Natural killer cell (primary cell): ENCODE measurements around the gene PER1. TPM values are rescaled to one million over a fixed set of nuclear protein-coding genes. Genes with fewer than 3 reads are reported as not detected.

Experiments
- ATAC-seq, 3 donors: fragments of 150-1000 bp in 2 of 3; fragments of 200-7000 bp in 1 of 3; cut with Tn5 transposase; 1 replicate in 1 of 3; 2 replicates in 2 of 3; pipeline ENCODE4 v1.10.0; 2021; ENCODE audit warnings: mild to moderate bottlenecking in 2 of 3, moderate library complexity in 2 of 3
- DNase-seq, 2 donors: peaks; one replicate each; pipeline versions ENCODE4 v3.0.0 to v3.0.0-alpha.2; 2013 to 2021; ENCODE audit warnings: mixed read lengths in 1 of 2
- H3K27ac ChIP-seq: one replicate; pipeline ENCODE4 v1.5.1; 2013; ENCODE audit warnings: mild to moderate bottlenecking, low read length
- H3K27me3 ChIP-seq: one replicate; pipeline ENCODE4 v1.6.1; 2013; ENCODE audit warnings: low read length; ENCODE audit not compliant: control insufficient read depth, insufficient read depth
- H3K36me3 ChIP-seq: one replicate; pipeline ENCODE4 v1.6.1; 2013; ENCODE audit warnings: low read length; ENCODE audit not compliant: control insufficient read depth, insufficient read depth
- H3K4me1 ChIP-seq: one replicate; pipeline ENCODE4 v1.6.1; 2013; ENCODE audit warnings: low read length; ENCODE audit not compliant: control insufficient read depth, insufficient read depth
- H3K4me3 ChIP-seq: one replicate; pipeline ENCODE4 v1.5.1; 2013; ENCODE audit warnings: low read length
- H3K9me3 ChIP-seq: one replicate; pipeline ENCODE4 v1.6.1; 2013; ENCODE audit warnings: low read length; ENCODE audit not compliant: control insufficient read depth, insufficient read depth
- H3K27ac Mint-ChIP-seq, 2 donors: one replicate each; pipeline ENCODE4 v1.8.0; 2022; ENCODE audit warnings: mild to moderate bottlenecking in 2 of 2, mixed read lengths in 2 of 2, moderate library complexity in 1 of 2
- H3K27me3 Mint-ChIP-seq, 2 donors: one replicate each; pipeline ENCODE4 v1.8.0; 2022; ENCODE audit warnings: low read depth in 2 of 2, mixed read lengths in 2 of 2
- H3K36me3 Mint-ChIP-seq: one replicate; pipeline ENCODE4 v1.8.0; 2022; ENCODE audit warnings: mixed read lengths
- H3K4me1 Mint-ChIP-seq, 2 donors: one replicate each; pipeline ENCODE4 v1.8.0; 2022; ENCODE audit warnings: mixed read lengths in 2 of 2
- H3K4me3 Mint-ChIP-seq: one replicate; pipeline ENCODE4 v1.8.0; 2022; ENCODE audit warnings: mild to moderate bottlenecking, moderate library complexity, mixed read lengths
- H3K9me3 Mint-ChIP-seq, 2 donors: one replicate each; pipeline ENCODE4 v1.8.0; 2022; ENCODE audit warnings: mixed read lengths in 2 of 2
- WGBS: methylation state at CpG from one replicate; pipeline ENCODE4 v1.1.7; 2013; ENCODE audit warnings: missing lambda C conversion rate; ENCODE audit not compliant: insufficient coverage; 5-methylcytosine and 5-hydroxymethylcytosine counted together
- intact Hi-C: fragments of 100-400 bp; cut with micrococcal nuclease; formaldehyde crosslinking; loops from one replicate; pipeline ENCODE4 v1.14.2; 2022
- total RNA-seq, 4 donors: library from RNA; stranded (reverse); fragments of 120-200 nt in 1 of 4; gene quantifications; one replicate each; pipeline versions ENCODE4 v1.2.3 to v1.2.4, GENCODE V29; 2013 to 2022
- TF ChIP-seq, protein P1 (sequence below): fragments of 200-600 bp; IDR thresholded peaks from one replicate; pipeline ENCODE4 v1.8.0; 2022; ENCODE audit warnings: antibody characterized with exemption

The PER1 gene
- total RNA-seq, 3 donors from 2014 or later (not counting 1 experiment from before 2014, with no cell fraction given) = 636 to 1,422 (median 923) TPM

DNA sequence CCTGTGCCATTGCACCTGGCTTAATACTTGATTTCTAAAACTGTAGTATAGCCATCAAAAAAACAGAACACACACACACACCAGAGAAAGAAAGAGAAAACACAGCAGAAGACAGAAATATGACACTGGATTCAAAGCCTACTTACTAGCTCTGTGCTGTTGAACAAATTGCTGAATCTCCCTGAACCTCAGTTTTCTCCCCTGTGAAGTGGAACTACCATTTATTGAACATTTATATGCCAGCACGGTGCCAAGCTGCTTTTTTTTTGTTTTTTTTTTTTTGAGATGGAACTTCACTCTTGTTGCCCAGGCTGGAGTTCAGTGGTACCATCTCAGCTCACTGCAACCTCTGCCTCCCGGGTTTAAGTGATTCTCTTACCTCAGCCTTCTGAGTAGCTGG, 51.4 kb downstream of the PER1 start:
- intact Hi-C loops = no loop called here
- WGBS = 94% methylated on average over 2 of the region's 2 CpGs
- no peaks in the 10 kb centered on the region for H3K4me1 ChIP-seq
- TF ChIP-seq, protein P1, sequence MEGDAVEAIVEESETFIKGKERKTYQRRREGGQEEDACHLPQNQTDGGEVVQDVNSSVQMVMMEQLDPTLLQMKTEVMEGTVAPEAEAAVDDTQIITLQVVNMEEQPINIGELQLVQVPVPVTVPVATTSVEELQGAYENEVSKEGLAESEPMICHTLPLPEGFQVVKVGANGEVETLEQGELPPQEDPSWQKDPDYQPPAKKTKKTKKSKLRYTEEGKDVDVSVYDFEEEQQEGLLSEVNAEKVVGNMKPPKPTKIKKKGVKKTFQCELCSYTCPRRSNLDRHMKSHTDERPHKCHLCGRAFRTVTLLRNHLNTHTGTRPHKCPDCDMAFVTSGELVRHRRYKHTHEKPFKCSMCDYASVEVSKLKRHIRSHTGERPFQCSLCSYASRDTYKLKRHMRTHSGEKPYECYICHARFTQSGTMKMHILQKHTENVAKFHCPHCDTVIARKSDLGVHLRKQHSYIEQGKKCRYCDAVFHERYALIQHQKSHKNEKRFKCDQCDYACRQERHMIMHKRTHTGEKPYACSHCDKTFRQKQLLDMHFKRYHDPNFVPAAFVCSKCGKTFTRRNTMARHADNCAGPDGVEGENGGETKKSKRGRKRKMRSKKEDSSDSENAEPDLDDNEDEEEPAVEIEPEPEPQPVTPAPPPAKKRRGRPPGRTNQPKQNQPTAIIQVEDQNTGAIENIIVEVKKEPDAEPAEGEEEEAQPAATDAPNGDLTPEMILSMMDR = no peak
- Mint-ChIP-seq H3K27ac (no peak overlapping the region), H3K36me3 (no peaks in the 10 kb centered on the region), H3K9me3 (no peaks in the 10 kb centered on the region), H3K4me3 (no peak overlapping the region), H3K4me1 (no peaks in the 10 kb centered on the region), H3K27me3 (peaks cover 0 to 15% of the 10 kb centered on the region in 2 donors)
- DNase-seq = no peak
- H3K27ac ChIP-seq = no peak overlapping the region
- no peaks in the 10 kb centered on the region for H3K36me3 ChIP-seq
- no peak for ATAC-seq
- H3K9me3 ChIP-seq = no peaks in the 10 kb centered on the region
- no peaks in the 10 kb centered on the region for H3K27me3 ChIP-seq
- no peak overlapping the region for H3K4me3 ChIP-seq

DNA sequence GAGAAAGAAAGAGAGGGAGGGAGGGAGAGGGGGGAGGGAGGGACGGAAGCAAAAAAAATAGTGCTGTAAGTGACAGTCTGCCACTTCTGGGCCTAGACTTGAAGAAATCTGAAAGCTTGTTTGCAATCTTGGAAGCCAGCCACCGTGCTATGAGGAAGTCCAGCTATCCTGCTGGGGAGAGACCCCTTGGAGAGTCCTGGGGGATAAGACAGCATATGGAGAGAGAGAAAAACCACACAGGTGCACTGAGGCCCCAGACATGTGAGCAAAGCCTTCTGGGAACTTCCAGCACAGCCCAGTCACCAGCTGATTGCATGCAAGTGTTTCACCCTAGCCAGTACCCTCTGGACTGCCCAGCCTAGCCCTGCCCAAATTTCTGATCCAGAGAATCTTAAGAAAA, 52.1 kb downstream of the PER1 start:
- no peaks in the 10 kb centered on the region for H3K4me1 ChIP-seq
- no peak overlapping the region for H3K27ac ChIP-seq
- DNase-seq (no peak), ATAC-seq (no peak)
- no peak overlapping the region for H3K27ac Mint-ChIP-seq
- intact Hi-C loops = no loop called here
- no peak overlapping the region for H3K4me3 Mint-ChIP-seq
- H3K9me3 Mint-ChIP-seq = no peaks in the 10 kb centered on the region
- H3K9me3 ChIP-seq = no peaks in the 10 kb centered on the region
- H3K27me3 Mint-ChIP-seq = peaks cover 0 to 13% of the 10 kb centered on the region in 2 donors
- TF ChIP-seq, protein P1 = no peak
- H3K27me3 ChIP-seq = no peaks in the 10 kb centered on the region
- no peaks in the 10 kb centered on the region for H3K36me3 ChIP-seq
- no peaks in the 10 kb centered on the region for H3K4me1 Mint-ChIP-seq
- WGBS = 36% methylated on average over 2 of the region's 2 CpGs
- H3K36me3 Mint-ChIP-seq = no peaks in the 10 kb centered on the region
- no peak overlapping the region for H3K4me3 ChIP-seq

DNA sequence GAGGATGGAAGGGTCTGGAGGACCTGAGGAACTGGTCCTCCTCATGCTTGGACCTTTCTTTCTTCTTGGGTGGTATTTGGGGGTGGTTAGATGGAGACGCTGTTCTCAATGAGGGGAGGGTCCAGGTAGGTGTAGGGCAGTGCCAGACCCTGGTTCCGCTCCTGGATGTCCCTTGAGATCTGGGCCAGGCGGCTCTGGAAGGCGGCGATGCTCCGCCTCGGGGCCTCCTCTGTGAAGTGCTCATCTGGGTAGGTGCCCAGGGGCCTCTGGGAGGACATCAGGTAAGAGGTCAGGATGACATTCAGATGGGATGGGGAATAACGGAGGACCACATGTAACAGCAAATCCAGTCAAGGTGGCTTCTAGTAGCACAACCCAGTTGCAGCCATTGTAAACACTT, 55.7 kb downstream of the PER1 start:
- Histone ChIP-seq H3K4me3 (no peak overlapping the region), H3K27me3 (no peaks in the 10 kb centered on the region), H3K27ac (no peak overlapping the region), H3K9me3 (no peaks in the 10 kb centered on the region), H3K36me3 (no peaks in the 10 kb centered on the region), H3K4me1 (peaks cover 6% of the 10 kb centered on the region)
- TF ChIP-seq, protein P1 = no peak
- ATAC-seq (no peak), DNase-seq (no peak)
- no peak overlapping the region for H3K4me3 Mint-ChIP-seq
- H3K27me3 Mint-ChIP-seq = peaks cover 0 to 15% of the 10 kb centered on the region in 2 donors
- H3K36me3 Mint-ChIP-seq = no peaks in the 10 kb centered on the region
- no peaks in the 10 kb centered on the region for H3K9me3 Mint-ChIP-seq
- H3K4me1 Mint-ChIP-seq = peaks cover 4% of the 10 kb centered on the region in 2 donors
- intact Hi-C loops = loop anchor here (10.0 kb wide), 1 partner anchor 688 kb away; no protein-coding TSS in a partner anchor
- 88% methylated on average over 8 of the region's 8 CpGs for WGBS
- no peak overlapping the region for H3K27ac Mint-ChIP-seq

- no peaks in the 10 kb centered on the region for H3K36me3 Mint-ChIP-seq
- H3K27ac ChIP-seq = no peak overlapping the region
- H3K9me3 Mint-ChIP-seq = no peaks in the 10 kb centered on the region
- no peaks in the 10 kb centered on the region for H3K27me3 ChIP-seq
- peaks cover 5 to 24% of the 10 kb centered on the region in 2 donors for H3K27me3 Mint-ChIP-seq
- 77% methylated on average over 6 of the region's 6 CpGs for WGBS
- H3K4me1 ChIP-seq = peaks cover 10% of the 10 kb centered on the region
- H3K4me3 ChIP-seq = no peak overlapping the region
- peaks cover 4% of the 10 kb centered on the region in 2 donors for H3K4me1 Mint-ChIP-seq
- no peak for DNase-seq
- ATAC-seq = no peak
- H3K36me3 ChIP-seq = no peaks in the 10 kb centered on the region
- intact Hi-C loops = loop anchor here (10.0 kb wide), 1 partner anchor 689 kb away; no protein-coding TSS in a partner anchor
- no peaks in the 10 kb centered on the region for H3K9me3 ChIP-seq
- no peak overlapping the region for H3K27ac Mint-ChIP-seq
- H3K4me3 Mint-ChIP-seq = no peak overlapping the region
- TF ChIP-seq, protein P1 = no peak
Observed at GRCh38 chr17:8095361-8095760, 56.8 kb downstream of the PER1 start.
